Measurements from ENCODE around the gene GSTM3.

- TF ChIP-seq POLR2AphosphoS5 (IDR thresholded peaks at IDR 0.05; ENCODE audit: low read depth) (no peak), EZH2 (IDR thresholded peaks at IDR 0.05; ENCODE audit: low read depth, unreplicated experiment) (no peak), JUNB (IDR thresholded peaks at IDR 0.05; ENCODE audit: unreplicated experiment) (no peak)
- TF ChIP-seq, protein P1, sequence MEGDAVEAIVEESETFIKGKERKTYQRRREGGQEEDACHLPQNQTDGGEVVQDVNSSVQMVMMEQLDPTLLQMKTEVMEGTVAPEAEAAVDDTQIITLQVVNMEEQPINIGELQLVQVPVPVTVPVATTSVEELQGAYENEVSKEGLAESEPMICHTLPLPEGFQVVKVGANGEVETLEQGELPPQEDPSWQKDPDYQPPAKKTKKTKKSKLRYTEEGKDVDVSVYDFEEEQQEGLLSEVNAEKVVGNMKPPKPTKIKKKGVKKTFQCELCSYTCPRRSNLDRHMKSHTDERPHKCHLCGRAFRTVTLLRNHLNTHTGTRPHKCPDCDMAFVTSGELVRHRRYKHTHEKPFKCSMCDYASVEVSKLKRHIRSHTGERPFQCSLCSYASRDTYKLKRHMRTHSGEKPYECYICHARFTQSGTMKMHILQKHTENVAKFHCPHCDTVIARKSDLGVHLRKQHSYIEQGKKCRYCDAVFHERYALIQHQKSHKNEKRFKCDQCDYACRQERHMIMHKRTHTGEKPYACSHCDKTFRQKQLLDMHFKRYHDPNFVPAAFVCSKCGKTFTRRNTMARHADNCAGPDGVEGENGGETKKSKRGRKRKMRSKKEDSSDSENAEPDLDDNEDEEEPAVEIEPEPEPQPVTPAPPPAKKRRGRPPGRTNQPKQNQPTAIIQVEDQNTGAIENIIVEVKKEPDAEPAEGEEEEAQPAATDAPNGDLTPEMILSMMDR (conservative IDR thresholded peaks at IDR 0.05; ENCODE audit: low read depth in 2 of 2), result no peak
Measured at GRCh38 chr1:109786531-109787021, 45.7 kb upstream of the GSTM3 start.

Measured in GM23338 (cell line).